ENCODE measurements around the gene ARMC10.

Gene ARMC10

GRCh38 chr7:103065667-103066066 lies 9.3 kb upstream of the ARMC10 start:
- no peak overlapping the region for H3K4me3 ChIP-seq (ENCODE audit: low read depth, low read length)
- peak; percentile 85 for DNase-seq (ENCODE audit: low read depth)
- peak; percentile 97 for TF ChIP-seq CTCF (IDR thresholded peaks at IDR 0.05; ENCODE audit: low read depth, low read length)
- no peak; the same call in 1 of the 2 replicates for TF ChIP-seq MAX (IDR thresholded peaks at IDR 0.05; ENCODE audit: low read depth, low read length)
- no peak for TF ChIP-seq POLR2A (IDR thresholded peaks at IDR 0.05; ENCODE audit: extremely low read depth, insufficient read length)

- H3K4me3 ChIP-seq (ENCODE audit: low read depth, low read length), result no peak overlapping the region
Measured at GRCh38 chr7:103068414-103069403, 6.2 kb upstream of the ARMC10 start.

GRCh38 chr7:103071000-103071399 lies 3.9 kb upstream of the ARMC10 start:
- no peak overlapping the region for H3K4me3 ChIP-seq (ENCODE audit: low read depth, low read length)
- no peak for TF ChIP-seq POLR2A (IDR thresholded peaks at IDR 0.05; ENCODE audit: extremely low read depth, insufficient read length)
- no peak for TF ChIP-seq MYC (IDR thresholded peaks at IDR 0.05; ENCODE audit: low read depth, low read length)
- TF ChIP-seq CTCF (IDR thresholded peaks at IDR 0.05; ENCODE audit: low read depth, low read length), result no peak
- no peak for TF ChIP-seq MAX (IDR thresholded peaks at IDR 0.05; ENCODE audit: low read depth, low read length)
- no peak for DNase-seq (ENCODE audit: low read depth)

More at GRCh38 chr7:103068414-103069403, 6.2 kb upstream of the ARMC10 start:
- DNase-seq (ENCODE audit: low read depth), result no peak
- TF ChIP-seq CTCF (IDR thresholded peaks at IDR 0.05; ENCODE audit: low read depth, low read length) (no peak), POLR2A (IDR thresholded peaks at IDR 0.05; ENCODE audit: extremely low read depth, insufficient read length) (no peak), MYC (IDR thresholded peaks at IDR 0.05; ENCODE audit: low read depth, low read length) (no peak), MAX (IDR thresholded peaks at IDR 0.05; ENCODE audit: low read depth, low read length) (no peak)

- H3K4me3 ChIP-seq (ENCODE audit: low read depth, low read length), result peak overlapping the region; percentile 73
- DNase-seq (ENCODE audit: low read depth), result no peak
- TF ChIP-seq POLR2A (IDR thresholded peaks at IDR 0.05; ENCODE audit: extremely low read depth, insufficient read length), result no peak
- TF ChIP-seq MYC (IDR thresholded peaks at IDR 0.05; ENCODE audit: low read depth, low read length), result peak; percentile 76
Measured at GRCh38 chr7:103073989-103074518, 886 bp upstream of the ARMC10 start.

- peak; percentile 83 for DNase-seq (ENCODE audit: low read depth)
- peak overlapping the region; percentile 86 for H3K4me3 ChIP-seq (ENCODE audit: low read depth, low read length)
- TF ChIP-seq MYC (IDR thresholded peaks at IDR 0.05; ENCODE audit: low read depth, low read length) (no peak), MAX (IDR thresholded peaks at IDR 0.05; ENCODE audit: low read depth, low read length) (no peak), POLR2A (IDR thresholded peaks at IDR 0.05; ENCODE audit: extremely low read depth, insufficient read length) (no peak), CTCF (IDR thresholded peaks at IDR 0.05; ENCODE audit: low read depth, low read length) (no peak)
Measured at GRCh38 chr7:103075337-103075918, 488 bp downstream of the ARMC10 start.

GRCh38 chr7:103076764-103077163 lies 1.8 kb downstream of the ARMC10 start:
- TF ChIP-seq MAX (IDR thresholded peaks at IDR 0.05; ENCODE audit: low read depth, low read length), result no peak
- TF ChIP-seq CTCF (IDR thresholded peaks at IDR 0.05; ENCODE audit: low read depth, low read length), result no peak
- TF ChIP-seq POLR2A (IDR thresholded peaks at IDR 0.05; ENCODE audit: extremely low read depth, insufficient read length), result no peak
- no peak for TF ChIP-seq MYC (IDR thresholded peaks at IDR 0.05; ENCODE audit: low read depth, low read length)
- H3K4me3 ChIP-seq (ENCODE audit: low read depth, low read length), result no peak overlapping the region
- DNase-seq (ENCODE audit: low read depth), result peak; percentile 58
